GM12801 (cell line): ENCODE results near the gene SIGLEC11.

ENCODE experiments used
- TF ChIP-seq, protein P1 (sequence below): IDR thresholded peaks from one replicate; pipeline ENCODE4 v1.5.1; 2011; ENCODE audit warnings: control low read depth; ENCODE audit not compliant: insufficient read length; ENCODE audit errors: extremely low read depth

Gene SIGLEC11

DNA sequence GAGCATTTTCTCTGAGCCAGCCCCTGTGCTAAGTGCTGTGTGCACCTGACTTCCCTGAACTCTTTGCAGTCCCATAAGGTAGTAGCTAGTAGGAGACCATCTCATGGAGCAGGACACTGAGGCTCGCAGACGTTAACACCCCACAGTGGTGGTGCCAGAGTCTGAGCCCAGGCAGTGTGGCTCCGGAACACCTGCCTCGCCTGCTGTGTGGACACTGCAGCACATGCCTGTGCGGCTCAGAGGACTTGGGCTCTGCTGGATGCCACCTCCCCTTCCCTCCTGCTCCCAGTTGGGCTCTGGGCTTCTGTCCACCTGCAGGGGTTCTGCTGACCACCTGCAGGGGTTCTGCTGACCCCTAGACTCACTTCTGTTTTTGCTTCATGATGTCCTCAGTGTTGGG, 27.0 kb upstream of the SIGLEC11 start:
- TF ChIP-seq, protein P1, sequence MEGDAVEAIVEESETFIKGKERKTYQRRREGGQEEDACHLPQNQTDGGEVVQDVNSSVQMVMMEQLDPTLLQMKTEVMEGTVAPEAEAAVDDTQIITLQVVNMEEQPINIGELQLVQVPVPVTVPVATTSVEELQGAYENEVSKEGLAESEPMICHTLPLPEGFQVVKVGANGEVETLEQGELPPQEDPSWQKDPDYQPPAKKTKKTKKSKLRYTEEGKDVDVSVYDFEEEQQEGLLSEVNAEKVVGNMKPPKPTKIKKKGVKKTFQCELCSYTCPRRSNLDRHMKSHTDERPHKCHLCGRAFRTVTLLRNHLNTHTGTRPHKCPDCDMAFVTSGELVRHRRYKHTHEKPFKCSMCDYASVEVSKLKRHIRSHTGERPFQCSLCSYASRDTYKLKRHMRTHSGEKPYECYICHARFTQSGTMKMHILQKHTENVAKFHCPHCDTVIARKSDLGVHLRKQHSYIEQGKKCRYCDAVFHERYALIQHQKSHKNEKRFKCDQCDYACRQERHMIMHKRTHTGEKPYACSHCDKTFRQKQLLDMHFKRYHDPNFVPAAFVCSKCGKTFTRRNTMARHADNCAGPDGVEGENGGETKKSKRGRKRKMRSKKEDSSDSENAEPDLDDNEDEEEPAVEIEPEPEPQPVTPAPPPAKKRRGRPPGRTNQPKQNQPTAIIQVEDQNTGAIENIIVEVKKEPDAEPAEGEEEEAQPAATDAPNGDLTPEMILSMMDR = no peak

DNA sequence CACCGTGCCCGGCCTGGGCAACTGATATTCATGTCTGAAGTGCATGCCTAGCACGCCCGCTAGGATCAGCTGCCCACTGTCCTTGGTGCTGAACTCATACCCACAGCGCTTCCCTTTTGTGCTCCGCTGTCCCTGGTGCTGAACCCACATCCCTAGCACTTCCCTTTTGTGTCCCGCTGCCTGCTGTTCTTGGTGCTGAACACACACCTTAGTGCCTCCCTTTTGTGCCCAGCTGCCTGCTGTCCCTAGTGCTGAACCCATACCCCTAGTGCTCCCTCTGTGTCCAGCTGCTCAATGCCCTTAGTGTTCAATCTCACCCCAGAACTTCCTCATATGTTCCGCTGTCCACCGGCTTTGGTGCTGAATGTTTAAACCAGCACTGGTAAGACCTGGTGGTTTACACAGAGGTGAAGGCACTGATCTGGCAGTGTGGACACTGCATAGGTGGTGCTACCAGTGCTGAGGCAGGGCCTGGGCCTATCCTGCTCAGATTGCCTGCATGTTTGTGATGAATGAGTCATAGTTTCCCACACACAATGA, 26.3 kb upstream of the SIGLEC11 start:
- TF ChIP-seq, protein P1 = no peak

DNA sequence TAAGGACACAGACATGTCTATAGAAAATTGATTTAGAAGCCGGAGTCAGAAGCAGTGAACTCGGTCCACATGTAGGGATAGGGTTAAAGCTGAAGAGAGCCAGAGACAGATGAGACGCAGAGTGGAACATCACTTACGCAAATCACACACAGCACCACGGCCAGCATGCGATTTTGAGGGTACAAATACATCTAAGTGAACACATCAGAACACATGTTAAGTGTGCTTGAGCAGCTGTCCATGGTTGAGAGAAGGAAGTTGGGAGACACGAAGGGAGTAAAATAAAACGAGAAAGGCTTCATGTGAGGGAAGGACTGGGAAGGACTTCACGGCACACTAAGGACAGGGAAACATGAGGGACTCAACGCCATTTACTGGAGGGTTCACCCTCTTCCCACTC, 25.4 kb upstream of the SIGLEC11 start:
- TF ChIP-seq, protein P1 = no peak

DNA sequence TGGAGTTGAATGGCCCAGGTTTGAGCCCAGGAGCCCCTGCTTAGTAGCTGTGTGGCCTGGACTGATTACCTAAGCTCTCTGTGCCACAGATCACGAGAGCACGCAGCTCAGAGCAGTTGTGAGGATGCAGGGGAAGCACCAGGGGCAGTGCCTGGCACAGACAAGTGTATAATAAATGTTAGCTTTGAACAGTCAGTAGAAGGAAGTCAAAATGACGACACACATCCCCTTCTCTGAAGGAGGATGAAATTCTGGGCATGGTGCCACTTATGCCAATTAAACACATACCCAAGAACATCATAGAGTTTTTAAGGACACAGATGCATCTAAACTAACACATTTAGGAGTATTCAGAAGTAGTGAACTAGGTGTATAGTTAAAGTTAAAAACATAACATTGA, 24.9 kb upstream of the SIGLEC11 start:
- TF ChIP-seq, protein P1 = no peak

DNA sequence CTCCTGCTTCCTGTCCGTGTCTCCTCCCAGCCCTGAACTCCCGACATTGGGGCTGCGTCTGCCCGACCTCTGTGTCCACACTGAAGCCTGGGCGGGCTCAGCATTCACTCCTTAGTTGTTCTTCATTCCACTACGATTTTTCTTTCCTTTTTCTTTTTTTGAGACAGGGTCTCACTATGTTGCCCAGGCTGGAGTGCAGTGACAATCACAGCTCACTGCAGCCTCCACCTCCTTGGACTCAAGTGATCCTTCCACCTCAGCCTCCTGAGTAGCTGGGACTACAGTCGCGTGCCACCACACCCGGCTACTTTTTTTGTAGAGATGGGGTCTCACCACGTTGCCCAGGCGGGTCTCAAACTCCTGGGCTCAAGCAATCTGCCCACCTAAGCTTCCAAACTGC, 23.5 kb upstream of the SIGLEC11 start:
- TF ChIP-seq, protein P1 = no peak

DNA sequence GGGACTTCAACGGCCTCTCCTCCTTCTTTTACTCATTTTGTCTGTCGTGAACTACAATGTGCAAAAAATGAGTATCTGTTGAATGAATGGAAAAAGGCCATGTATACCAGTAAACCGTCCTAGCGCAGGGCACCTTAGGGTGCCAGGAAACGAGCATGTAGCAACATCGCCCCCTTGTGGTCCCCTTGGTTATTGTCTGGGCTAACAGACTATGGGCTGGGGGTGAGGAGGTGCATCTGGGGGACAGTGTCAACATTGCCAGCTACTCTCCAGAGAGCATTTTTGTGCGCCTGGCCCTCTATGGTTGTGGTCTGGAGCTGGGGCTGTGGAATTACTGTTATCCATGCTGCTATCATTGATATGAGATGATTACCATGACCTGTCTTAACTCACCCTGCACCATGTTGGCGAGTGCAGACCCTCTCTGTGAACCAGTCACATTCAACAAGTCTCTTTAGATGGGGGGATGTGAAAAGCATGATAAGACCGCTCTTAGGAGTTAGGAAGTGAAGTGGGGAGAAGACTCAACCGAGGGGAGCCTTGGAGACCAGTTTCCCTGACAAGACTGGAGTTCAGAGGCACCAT, 22.8 kb upstream of the SIGLEC11 start:
- TF ChIP-seq, protein P1 = no peak

DNA sequence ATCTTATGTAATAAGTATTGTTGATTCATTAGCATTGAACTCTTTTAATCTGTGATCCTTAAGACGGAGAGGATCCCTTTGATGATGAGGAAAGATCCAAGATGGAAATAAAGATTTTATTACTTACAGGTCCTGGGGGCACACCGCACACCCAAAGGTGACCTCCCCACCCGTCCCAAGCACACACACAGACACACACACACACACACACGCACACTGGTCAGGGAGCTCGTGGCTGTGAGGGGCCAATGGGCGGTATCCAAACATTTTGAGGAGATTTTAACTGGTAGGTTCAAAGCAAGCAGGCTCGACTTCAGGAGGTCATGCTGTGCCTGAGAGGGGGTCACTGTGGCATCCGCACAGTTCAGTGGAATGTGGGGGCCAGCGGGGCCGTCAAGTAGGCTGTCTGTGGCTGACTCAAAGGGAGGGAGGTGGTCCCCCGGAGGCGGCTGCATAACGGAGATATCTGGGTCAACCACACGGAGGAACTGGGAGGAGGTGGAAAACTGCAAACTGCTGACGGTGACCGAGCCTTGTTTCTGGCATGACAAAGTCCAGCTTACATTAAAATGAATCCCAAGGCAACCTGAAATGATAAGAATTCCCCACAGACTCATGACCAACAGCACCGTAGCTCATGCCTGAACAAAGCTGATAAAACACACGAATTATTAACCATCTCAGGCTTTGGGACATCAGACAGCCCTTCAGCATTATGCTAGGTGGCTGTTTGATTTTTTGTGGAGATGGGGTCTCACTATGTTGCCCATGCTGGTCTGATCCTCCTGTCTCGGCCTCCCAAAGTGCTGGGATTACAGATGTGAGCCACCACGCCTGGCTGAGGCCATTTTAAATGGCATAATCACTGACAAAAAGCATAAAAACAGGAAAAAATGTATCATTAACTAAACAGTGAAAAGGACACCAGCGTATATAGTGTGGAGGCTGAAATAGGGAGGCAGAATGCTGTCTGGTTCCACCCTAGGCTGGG, 20.9 kb upstream of the SIGLEC11 start:
- TF ChIP-seq, protein P1 = no peak
